GM18520 (cell line): Measurements from ENCODE around the gene IFITM10.

Experiments used
- ATAC-seq: cut with Tn5 transposase; IDR thresholded peaks from one replicate; pipeline ENCODE4 v1.9.1; 2021; ENCODE audit not compliant: unreplicated experiment

IFITM10 gene

DNA sequence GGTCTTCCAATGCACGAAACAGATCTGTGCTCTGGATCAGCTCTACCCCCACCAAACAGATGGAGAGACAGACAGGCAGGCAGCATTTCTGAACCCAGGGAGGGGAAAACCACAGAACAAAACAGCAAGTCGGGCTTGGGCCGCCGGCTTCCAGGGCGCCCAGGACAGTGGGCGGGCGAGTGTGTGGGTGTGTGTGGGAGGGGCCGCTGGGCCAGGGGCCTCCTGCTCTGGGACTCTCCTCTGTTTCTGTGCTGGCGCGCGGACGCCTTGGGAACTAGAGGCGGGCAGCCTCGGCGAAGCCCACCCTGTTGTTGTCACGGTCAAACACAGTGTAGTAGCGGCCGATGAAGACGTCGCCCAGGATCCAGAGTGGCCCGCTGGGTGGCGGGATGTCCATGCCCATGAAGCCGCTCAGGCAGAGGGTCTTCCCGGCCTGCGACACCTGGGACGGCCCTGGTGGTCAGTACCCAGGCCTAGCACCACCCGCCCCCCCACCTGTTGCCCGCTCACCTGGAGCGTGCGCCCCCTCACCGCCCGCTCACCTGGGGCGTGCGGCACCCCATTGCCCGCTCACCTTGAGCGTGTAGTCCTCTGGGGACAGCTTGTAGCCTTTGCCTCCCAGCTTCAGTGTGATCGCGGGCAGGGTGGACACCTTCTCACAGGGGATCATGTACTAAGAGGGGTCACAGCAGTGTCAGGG is 3.0 kb upstream of the IFITM10 start:
- ATAC-seq, result no peak

DNA sequence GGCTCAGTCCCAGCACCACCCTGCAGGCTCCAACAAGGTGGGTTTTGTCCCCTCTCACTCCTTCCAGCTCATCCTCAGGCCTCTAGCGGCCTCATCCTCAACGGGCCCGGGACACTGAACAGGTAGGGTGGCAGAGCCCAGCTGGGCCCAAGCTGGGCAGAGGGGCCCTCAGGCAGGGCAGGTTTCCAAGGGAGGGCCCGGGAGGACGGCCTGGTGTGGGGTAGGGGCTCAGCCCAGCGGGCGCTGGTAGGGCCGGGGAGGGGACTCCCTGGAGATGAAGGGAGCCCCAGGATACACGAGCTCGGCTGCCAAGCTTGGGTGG is 2.5 kb upstream of the IFITM10 start:
- no peak for ATAC-seq

DNA sequence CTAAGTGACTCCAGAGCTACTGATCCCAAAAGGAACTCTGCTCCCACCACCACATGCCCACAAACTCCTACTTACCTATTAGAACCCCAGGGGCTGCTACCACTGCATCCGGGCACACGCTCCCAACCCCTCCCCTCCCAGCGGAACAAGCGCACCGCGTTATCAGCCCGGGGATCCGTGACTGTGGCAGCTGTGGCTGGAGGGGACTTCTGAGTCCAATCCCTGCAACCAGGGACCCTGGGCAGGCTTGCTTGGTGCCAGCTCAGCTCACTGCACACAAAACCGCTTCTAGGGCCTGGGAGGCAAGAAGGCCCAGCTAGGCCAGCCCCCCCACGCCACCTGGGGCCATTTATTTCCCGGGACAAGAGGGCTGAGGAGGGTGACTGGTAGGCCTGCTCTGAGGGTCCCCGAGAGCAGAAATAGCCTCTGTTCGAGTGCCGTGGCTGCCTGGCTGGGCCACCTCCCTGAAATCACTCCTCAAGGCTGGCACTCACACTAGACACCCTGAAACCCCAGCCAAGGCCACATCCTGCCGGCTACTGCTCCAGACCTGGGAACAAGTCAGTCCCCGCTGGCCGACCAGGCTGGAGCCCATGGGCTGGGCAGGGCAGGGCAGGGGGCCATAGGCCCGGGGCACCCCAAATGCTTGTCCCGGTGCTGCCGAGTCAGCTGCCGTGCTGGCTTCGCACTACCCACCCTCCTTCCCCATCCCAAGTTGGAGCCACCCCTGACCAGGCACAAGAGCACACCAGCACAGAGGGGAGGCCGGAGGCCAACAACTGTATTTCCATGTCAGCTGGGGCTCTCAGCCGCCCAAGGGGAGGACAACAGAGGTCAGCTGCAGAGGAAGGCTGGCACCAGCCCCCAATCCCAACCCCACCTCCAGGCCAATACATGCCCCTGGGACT is 1.9 kb upstream of the IFITM10 start:
- no peak for ATAC-seq

DNA sequence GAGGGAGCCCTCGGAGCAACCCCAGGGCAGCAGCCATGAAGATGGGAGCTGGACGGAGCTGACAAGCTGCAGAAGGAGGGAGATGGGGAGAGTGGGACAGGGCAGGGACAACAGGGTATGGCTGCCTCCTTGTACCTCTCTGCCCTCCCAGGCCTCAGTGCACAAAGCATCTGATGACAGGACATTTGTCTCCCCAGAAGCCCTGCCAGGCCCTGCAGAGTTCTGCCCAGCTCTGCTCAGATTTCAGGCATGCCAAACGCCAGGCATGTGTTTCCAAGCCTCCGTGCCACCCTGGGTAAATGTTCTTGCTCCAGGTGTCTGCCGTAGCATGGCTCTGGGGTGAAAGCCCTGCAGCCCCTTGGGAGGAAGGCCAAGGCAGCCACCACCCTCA is 1.1 kb upstream of the IFITM10 start:
- no peak for ATAC-seq

DNA sequence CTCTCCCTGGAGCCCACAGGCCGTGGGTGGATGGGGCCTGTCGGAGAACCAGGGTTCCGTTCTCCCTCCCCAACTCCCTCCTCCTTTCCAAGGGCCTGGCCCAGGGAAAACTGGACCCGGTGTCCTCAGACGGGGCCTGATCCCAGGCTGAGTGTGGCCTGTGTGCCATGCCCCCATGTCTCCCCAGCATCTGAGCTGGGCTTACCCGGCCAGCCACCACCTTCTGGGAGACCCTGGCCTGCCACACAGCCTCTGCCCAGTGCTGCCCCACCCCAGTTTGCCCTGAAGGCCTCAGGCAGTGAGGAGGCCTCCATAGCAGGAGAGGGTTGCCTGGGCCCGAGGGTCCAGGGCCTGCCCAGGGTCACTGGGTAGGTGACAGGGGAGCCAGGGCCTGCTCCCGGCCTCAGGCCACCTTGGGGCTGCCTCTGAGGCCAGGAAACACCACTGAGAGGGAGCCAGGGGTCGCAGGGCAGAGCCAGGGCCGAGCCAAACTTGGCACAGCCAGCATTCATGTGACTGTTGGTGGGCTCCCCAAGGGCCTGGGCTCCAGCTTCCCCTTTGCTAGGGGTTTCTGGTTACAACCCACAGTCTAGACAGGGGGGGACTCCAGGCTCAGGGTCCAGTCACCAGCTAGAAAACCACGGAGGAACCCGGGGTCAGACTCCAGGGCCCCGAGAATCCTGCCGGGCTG is 590 bp upstream of the IFITM10 start:
- no peak for ATAC-seq

DNA sequence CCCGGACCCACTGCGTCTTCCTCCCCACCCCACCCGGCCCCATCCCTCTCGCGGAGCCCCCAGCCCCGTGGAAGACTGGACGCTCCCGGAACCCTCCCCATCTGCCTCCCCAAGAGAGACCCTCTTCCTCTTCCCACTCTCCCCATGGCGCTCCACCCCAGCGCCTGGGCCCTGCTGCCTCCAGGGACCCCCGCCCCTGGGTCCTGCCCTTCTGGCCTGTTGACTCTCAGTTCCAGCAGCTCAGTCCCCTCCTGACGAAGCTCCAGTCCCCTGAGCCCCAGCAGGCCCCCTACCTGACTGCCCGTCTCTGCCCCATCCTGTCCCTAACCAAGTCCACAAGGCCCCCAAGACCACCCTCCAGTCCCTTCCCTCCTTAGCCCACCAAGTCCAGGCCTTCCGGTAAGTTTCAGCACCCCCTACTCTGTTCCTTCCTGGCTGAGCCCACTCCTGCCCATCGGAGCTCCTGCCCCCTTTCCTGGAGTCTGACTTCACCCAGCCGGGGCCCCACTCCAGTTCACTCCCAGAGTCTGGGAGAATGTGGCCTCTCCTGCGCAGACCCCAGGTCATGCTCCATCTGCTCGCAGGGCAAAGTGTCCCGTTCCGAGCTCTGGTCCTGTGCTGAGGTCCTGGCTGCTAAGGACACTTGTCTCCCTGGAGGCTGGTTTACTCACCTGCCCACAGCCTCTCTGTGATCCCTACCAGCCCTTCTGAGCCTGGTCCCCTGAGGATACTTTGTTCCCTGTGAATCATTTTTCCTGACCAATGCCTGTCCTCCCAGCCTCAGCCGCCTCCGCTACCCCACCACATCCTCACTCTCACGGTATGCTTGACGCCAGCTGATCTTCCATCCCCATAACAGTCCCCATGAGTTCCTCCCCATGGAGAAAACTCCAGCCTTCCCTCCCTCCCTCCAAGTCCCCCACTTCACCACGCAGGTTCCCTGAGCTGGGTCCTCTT is 722 bp downstream of the IFITM10 start:
- no peak for ATAC-seq

DNA sequence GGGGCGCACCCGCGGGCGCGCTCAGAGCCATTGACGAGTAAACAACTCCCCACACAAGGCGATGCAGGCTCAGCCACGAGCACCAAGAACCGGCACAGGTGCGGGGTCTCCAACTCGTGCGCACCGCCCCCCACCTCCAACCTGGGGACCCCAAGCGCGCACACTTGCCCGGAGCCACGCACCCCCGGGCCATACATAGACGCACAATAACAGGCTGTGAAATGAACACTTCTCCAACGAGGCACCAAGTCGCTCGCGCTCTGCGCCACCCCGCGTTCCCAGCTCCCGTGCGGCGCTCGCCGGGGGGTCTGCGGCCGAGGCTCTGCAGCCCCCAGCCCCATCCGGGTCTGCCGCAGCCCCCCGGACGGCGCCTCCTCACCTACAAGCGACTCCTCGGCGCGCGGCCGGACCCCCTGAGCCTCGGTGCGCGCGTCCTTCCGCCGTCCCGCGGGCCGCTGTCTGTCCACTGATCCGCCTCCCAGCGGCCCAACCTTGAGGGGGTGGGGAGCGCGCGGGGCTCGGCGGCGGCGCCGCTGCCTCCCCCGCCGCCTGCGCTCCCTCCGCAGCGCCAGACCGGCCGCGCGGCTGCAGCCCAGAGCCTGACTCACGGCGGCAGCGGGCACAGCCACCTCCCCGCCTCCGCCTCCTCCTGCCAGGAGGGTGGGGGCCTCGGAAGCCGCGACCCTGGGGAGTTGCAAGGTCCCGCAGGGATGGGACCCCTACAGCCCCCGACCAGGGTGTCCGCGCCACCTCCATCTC is 1.6 kb downstream of the IFITM10 start:
- no peak for ATAC-seq

DNA sequence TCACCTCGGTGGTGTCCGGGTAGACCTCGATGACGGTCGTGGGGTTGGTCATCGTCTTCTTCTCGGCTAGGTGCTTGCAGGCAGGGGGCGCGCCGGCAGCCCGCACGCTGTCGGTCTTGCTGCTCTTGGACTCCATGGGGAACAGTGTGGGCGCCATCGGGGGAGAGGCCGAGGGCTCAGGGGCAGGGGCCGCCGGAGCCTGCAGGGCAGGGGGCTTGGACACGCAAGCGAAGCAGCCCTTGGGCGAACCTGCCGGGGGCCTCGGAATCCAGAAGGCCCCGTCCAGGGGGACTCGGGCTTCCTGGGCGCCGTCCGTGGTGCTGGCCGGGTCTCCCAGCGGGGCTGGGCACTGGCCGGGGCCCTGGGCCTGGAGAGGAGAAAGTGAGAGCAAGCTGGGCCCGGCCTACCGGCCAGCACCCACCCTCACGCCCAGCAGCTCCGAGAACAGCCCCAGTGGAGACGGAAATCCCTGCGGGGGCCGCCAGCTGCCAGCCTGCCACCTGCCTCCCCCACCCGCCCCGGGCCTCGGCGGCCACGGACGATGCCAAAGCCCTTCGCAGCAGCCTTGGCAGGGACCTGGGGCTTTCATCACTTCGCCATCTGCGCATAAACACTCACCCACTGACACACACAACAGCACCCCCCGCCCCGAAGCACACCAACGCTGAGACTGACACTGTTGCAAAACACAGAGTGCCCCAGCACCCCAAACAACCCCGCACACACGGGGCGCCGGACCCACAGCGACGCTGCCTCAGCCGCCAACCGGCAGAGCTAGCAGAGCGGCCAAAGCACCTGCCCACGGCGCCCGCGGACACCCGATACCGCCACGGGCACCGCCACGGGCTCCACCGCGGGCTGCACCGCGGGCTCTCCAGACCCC is 2.4 kb downstream of the IFITM10 start:
- no peak for ATAC-seq

DNA sequence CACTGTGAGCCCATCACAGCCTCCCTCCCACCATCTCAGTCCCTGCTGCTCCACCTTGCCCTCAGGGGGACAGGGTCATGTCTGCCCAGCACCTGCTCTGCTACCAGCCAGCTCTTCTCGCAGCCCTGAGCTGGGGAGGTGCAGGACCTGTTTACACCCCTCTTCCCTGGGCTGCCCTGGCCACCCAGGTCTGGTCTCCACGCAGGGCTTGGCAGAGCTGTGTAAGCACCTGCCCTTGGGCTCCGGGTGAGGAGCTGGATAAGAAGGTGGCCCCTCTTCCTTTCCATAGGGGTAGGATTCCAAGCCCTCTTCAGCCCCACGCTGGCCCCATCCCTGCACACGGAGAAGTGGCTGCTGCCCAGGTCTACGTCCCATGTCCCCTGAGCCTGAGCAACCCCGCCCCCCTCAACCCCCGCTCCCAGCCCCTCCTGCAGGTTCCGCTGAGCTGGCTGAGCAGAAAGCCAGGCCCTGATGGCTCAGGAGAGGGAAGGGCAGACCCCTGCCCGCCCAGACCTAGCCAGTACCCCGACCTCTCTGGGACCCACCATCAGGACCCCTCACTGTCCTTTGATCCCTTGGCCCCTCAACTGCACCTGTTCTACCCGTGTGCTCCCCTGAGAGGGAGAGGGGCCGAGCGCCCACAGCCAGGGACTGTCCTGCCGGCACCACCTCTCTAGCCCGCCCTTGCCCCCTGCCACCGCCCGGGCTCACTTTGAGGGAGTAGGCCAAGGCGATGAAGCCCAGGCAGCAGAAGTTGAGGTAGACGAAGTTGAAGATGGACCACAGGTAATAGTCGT is 3.2 kb downstream of the IFITM10 start:
- no peak for ATAC-seq

DNA sequence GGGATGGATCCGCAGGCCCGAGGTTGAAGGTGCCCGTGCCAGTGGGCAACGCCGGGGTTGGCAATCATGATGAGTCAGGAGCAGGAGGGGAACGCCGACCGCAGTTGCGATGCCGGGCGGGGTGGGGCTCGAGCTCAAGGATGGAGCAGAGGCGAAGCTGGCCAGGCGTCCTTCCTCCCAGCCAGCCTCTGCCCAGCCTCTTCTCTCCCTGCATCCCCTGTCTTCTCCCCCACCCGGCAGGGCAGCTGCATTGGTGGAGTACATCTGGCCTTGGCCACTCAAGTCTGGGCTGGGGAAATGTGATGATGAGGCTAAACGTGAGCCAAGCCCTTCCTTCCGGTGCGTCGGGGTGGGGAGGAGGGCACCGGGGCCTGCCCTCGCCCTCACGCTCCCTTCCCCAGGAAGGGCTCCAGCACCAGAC is 3.9 kb downstream of the IFITM10 start:
- ATAC-seq, result no peak

DNA sequence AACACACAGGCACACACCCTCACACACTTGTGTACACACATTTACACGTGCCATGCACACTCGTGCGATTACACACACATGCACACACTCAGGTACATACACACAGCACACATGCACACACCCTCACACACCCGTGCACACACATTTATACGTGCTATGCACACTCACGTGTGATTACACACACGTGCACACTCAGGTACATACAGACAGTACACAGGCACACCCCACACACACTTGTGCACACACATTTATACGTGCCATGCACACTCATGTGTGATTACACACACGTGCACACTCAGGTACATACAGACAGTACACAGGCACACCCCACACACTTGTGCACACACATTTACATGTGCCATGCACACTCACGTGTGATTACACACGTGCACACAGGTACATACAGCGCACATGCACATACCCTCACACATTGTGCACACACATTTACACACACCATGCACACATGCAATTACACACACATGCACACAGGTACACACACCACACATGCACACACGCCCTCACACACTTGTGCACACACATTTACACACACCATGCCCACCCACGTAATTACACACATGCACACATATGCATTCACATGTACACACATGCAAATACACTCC is 4.6 kb downstream of the IFITM10 start:
- no peak for ATAC-seq

DNA sequence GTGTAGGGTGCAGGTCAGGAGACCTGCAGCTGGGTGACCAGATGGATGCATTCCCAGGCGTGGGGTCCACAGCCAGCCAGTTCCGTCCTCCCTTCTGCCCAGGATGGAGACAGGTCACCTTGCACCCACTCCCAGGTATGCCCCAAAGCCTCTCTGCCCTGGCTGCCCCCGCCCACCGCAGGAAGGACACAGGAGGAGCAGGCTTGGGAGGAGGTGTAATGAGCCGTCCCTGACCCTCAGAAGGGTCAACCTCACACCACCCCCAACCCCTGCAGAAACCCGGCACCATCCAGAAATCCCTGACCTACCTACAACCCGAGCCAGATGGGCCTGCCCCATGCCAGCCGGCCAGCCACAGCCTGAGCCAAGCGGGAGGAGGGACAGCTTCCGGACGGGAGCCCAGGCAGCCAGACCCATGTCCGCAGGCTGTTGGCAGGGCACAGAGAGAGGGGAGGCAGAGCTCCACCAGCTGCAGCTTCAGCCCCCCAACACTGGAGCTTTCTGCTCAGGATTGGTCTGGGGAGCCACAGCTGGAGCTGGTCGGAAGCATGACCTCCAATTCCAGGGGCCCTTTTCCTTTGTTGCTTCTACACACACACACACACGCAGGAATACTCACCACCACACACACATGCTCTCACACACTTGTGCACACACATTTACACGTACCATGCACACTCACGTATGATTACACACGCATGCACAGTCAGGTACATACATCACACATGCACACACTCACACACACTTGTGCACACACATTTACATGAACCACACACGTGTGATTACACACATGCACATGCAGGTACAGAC is 5.3 kb downstream of the IFITM10 start:
- no peak for ATAC-seq

DNA sequence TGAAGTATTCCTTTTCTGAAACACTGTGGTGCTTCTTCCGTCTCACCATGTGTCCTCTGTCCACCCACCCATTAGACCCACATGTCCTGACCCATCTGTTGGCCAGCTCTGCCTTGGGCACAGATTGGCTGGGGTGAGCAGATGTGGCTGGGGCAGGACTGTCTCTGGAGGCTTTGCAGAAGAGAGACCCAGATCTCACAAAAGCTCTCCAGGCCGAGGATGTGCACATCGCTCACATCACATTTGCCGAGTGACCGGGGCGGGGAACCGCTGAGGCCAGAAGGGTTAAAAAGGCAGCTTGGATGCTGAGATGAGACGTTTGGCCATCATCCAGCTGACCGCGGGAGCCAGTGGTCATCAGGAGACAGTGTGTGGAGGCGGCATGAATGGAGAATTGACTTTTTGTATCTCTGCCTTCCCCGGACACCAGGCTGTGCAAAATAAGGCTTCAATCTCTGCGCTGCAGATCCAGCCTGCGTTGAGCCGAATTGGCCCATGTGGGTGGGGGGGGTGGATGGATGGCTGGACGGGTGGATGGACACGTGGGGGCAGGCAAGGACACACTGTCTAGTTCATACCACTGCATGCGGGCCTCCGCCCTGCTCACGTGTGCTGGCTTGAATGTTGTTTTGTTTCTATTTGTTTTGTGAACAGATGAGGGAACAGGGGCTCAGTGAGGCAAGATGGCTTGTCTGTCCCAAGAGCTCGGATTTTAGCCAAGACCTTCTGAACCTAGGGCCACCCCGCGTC is 6.1 kb downstream of the IFITM10 start:
- ATAC-seq, result no peak

DNA sequence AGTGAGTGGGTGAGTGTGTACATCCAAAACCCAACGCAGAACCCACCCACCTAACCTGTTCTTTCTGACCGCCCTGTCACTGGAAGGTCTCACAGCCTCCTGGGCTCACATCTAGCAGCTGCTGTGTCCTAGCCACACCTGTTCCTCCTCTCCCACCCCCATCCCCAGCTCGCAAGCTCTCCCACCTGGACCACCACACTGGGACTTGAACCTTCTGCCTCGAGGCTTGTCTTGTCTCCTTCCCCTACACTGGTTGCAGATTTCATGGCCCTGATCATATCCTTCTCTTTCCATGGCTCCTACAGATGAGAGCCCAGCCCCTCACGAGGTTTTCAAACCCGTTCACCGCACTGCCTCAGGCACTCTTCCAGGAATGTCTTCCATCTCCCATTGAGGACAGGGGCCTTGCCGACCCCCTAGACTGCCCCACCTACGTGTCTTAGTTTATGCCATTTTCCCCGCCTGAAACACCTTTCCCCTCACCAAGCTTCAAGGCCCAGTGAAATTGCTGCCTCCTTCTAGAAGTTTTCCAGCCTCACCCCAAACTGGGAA is 6.7 kb downstream of the IFITM10 start:
- ATAC-seq, result no peak

DNA sequence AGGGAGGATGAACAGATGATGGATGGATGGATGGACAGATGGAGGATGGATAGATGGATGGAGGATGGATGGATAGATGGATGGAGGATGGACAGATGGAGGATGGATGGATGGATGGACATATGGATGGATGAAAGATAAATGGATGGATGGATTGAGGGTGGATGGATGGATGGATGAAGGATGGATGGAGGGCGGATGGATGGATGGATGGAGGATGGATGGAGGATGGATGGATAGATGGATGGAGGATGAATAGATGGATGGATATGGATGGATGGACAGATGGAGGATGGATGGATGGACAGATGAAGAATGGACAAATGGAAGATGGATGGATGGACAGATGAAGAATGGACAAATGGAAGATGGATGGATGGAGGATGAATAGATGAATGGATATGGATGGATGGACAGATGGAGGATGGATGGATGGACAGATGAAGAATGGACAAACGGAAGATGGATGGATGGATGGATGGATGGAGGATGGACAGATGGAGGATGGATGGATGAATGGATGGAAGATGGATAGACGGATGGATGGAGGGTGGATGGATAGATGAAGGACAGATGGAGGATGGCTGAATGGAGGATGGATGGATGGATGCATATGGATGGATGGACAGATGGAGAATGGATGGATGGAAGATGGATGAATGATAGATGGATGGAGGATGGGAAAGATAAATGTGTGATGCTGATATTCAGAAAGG is 7.4 kb downstream of the IFITM10 start:
- ATAC-seq, result no peak
